ENCODE data around the gene ABCE1.

The ABCE1 gene

GRCh38 chr4:145097821-145098674 lies at the start of gene ABCE1, which contains the start of gene ANAPC10:
ABCE1 (plus strand) TSS chr4:145098311; CDS start chr4:145104413, 6,102 bp downstream.
ANAPC10 (minus strand) TSS chr4:145098196; CDS start chr4:145096099, 2,097 bp downstream.
- DNase-seq, result peak; percentile 97

- no peak for DNase-seq
These were observed 49.3 kb upstream of the ABCE1 start for GRCh38 chr4:145048817-145049216.

GRCh38 chr4:145049241-145049640 lies 48.9 kb upstream of the ABCE1 start:
- DNase-seq, result no peak

GRCh38 chr4:145055533-145056257 lies 42.4 kb upstream of the ABCE1 start:
- no peak for DNase-seq

- DNase-seq, result no peak
These were observed 41.6 kb upstream of the ABCE1 start for GRCh38 chr4:145056325-145057130.

GRCh38 chr4:145058256-145058655 lies 39.9 kb upstream of the ABCE1 start:
- no peak for DNase-seq

- no peak for DNase-seq
These were observed 36.7 kb upstream of the ABCE1 start for GRCh38 chr4:145061318-145061920.

- no peak for DNase-seq
These were observed 32.0 kb upstream of the ABCE1 start for GRCh38 chr4:145066063-145066501.

GRCh38 chr4:145069361-145069760 lies 28.8 kb upstream of the ABCE1 start:
- no peak for DNase-seq

- no peak for DNase-seq
These were observed 26.6 kb upstream of the ABCE1 start for GRCh38 chr4:145071560-145071959.

GRCh38 chr4:145075742-145076468 lies 22.2 kb upstream of the ABCE1 start:
- peak; percentile 3 for DNase-seq

GRCh38 chr4:145076469-145076855 lies 21.6 kb upstream of the ABCE1 start:
- no peak for DNase-seq

- DNase-seq, result no peak
These were observed 16.4 kb upstream of the ABCE1 start for GRCh38 chr4:145081756-145082155.

GRCh38 chr4:145083891-145084605 lies 14.1 kb upstream of the ABCE1 start:
- no peak for DNase-seq

GRCh38 chr4:145090380-145090779 lies 7.7 kb upstream of the ABCE1 start:
- no peak for DNase-seq

- DNase-seq, result no peak
These were observed 4.5 kb upstream of the ABCE1 start for GRCh38 chr4:145093638-145094037.

- no peak for DNase-seq
These were observed 735 bp upstream of the ABCE1 start for GRCh38 chr4:145097331-145097820.

- peak; percentile 58 for DNase-seq
These were observed 545 bp downstream of the ABCE1 start for GRCh38 chr4:145098675-145099037.

- DNase-seq, result no peak
These were observed 1.5 kb downstream of the ABCE1 start for GRCh38 chr4:145099653-145100052.

- DNase-seq, result no peak
These were observed 3.0 kb downstream of the ABCE1 start for GRCh38 chr4:145101091-145101490.

- DNase-seq, result no peak
These were observed 4.5 kb downstream of the ABCE1 start for GRCh38 chr4:145102619-145103018.
